ENCODE results near the gene BRD7. TPM values are rescaled to one million over a fixed set of nuclear protein-coding genes. Genes with fewer than 3 reads are reported as not detected.

Gene BRD7
- total and polyA plus RNA-seq, 4 donors = 13.3 to 34.3 (median 14.1) TPM

DNA sequence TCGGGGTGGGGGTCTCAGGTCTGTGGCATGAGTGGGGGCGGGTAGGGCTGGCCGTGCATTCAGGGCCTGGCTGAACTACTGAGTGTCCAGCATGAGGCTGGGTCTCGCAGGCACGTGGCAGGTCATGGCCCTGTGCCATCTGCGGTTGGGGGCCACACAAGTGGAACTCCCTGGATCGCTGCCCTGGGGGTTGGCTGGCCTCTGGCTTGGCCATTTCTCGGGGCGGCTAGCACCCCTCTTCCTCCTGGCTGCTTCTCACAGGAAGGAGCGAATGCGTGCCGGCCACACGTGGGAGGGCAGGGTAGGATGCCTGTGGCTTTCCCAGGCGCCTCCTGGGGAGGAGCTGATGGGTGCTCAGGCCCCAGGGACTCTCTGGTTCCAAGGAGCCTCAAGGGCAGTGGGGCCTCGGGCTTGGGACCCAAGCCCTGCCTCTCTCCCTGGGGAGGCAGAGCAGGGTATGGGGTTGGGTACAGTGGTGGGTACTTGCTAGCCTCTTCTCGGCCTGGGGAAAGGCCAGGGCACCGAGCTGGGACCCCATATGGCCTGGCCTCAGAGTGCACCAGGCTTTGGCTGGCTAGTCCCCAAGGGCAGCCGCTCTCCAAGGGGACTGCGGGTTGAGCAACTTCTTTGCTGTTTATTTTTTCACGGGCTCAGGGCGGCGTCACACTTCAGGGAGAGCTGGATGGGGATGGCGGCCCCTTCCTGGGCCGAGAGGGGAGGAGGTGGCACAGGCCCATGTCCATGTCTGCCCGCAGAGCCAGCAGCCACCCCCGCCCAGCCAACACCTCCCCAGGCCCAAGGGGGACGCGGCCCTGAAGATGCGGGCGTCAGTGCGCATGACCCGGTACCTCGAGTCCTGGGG is 65.0 kb downstream of the BRD7 start:
- Histone ChIP-seq H3K9ac (ENCODE audit: low read depth in 1 of 2, low read length in 2 of 2) (no peak overlapping the region), H3K36me3 (ENCODE audit: control insufficient read depth in 4 of 4, insufficient read depth in 3 of 4, low read depth in 1 of 4, low read length in 3 of 4) (no peaks in the 10 kb centered on the region), H3K4me1 (ENCODE audit: control insufficient read depth in 4 of 4, insufficient read depth in 4 of 4, low read length in 3 of 4) (no peaks in the 10 kb centered on the region), H3K27ac (ENCODE audit: low read depth in 1 of 2, low read length in 2 of 2) (no peak overlapping the region), H3K27me3 (ENCODE audit: control insufficient read depth in 4 of 4, insufficient read depth in 4 of 4, low read length in 3 of 4) (no peaks in the 10 kb centered on the region), H3K4me3 (ENCODE audit: low read depth in 1 of 3, low read length in 3 of 3) (no peak overlapping the region), H3K9me3 (ENCODE audit: control insufficient read depth in 4 of 4, low read length in 3 of 4) (no peaks in the 10 kb centered on the region)
- WGBS = 78% methylated on average over 33 of the region's 33 CpGs
- TF ChIP-seq, protein P1, sequence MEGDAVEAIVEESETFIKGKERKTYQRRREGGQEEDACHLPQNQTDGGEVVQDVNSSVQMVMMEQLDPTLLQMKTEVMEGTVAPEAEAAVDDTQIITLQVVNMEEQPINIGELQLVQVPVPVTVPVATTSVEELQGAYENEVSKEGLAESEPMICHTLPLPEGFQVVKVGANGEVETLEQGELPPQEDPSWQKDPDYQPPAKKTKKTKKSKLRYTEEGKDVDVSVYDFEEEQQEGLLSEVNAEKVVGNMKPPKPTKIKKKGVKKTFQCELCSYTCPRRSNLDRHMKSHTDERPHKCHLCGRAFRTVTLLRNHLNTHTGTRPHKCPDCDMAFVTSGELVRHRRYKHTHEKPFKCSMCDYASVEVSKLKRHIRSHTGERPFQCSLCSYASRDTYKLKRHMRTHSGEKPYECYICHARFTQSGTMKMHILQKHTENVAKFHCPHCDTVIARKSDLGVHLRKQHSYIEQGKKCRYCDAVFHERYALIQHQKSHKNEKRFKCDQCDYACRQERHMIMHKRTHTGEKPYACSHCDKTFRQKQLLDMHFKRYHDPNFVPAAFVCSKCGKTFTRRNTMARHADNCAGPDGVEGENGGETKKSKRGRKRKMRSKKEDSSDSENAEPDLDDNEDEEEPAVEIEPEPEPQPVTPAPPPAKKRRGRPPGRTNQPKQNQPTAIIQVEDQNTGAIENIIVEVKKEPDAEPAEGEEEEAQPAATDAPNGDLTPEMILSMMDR (IDR thresholded peaks at IDR 0.05; ENCODE audit: low read depth, low read length, missing input control) = no peak
- TF ChIP-seq RAD21 (IDR thresholded peaks at IDR 0.05) (no peak), FOXA2 (IDR thresholded peaks at IDR 0.05) (no peak), HNF4A (conservative IDR thresholded peaks at IDR 0.05) (no peak), HNF4G (IDR thresholded peaks at IDR 0.05) (no peak), FOXA1 (IDR thresholded peaks at IDR 0.05) (no peak), NR2F2 (IDR thresholded peaks at IDR 0.05) (no peak), YY1 (IDR thresholded peaks at IDR 0.05) (no peak), SP1 (IDR thresholded peaks at IDR 0.05) (no peak), GABPA (IDR thresholded peaks at IDR 0.05 in 1 of 2, conservative IDR thresholded peaks at IDR 0.05 in 1 of 2) (no peak), RXRA (IDR thresholded peaks at IDR 0.05) (no peak)
- TF ChIP-seq, protein P2, sequence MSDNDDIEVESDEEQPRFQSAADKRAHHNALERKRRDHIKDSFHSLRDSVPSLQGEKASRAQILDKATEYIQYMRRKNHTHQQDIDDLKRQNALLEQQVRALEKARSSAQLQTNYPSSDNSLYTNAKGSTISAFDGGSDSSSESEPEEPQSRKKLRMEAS (IDR thresholded peaks at IDR 0.05) = no peak
- TF ChIP-seq, protein P3, sequence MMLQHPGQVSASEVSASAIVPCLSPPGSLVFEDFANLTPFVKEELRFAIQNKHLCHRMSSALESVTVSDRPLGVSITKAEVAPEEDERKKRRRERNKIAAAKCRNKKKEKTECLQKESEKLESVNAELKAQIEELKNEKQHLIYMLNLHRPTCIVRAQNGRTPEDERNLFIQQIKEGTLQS (IDR thresholded peaks at IDR 0.05) = no peak
- TF ChIP-seq, protein P4, sequence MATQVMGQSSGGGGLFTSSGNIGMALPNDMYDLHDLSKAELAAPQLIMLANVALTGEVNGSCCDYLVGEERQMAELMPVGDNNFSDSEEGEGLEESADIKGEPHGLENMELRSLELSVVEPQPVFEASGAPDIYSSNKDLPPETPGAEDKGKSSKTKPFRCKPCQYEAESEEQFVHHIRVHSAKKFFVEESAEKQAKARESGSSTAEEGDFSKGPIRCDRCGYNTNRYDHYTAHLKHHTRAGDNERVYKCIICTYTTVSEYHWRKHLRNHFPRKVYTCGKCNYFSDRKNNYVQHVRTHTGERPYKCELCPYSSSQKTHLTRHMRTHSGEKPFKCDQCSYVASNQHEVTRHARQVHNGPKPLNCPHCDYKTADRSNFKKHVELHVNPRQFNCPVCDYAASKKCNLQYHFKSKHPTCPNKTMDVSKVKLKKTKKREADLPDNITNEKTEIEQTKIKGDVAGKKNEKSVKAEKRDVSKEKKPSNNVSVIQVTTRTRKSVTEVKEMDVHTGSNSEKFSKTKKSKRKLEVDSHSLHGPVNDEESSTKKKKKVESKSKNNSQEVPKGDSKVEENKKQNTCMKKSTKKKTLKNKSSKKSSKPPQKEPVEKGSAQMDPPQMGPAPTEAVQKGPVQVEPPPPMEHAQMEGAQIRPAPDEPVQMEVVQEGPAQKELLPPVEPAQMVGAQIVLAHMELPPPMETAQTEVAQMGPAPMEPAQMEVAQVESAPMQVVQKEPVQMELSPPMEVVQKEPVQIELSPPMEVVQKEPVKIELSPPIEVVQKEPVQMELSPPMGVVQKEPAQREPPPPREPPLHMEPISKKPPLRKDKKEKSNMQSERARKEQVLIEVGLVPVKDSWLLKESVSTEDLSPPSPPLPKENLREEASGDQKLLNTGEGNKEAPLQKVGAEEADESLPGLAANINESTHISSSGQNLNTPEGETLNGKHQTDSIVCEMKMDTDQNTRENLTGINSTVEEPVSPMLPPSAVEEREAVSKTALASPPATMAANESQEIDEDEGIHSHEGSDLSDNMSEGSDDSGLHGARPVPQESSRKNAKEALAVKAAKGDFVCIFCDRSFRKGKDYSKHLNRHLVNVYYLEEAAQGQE (IDR thresholded peaks at IDR 0.05) = no peak
- DNase-seq (ENCODE audit: low spot score) = peak; percentile 37

DNA sequence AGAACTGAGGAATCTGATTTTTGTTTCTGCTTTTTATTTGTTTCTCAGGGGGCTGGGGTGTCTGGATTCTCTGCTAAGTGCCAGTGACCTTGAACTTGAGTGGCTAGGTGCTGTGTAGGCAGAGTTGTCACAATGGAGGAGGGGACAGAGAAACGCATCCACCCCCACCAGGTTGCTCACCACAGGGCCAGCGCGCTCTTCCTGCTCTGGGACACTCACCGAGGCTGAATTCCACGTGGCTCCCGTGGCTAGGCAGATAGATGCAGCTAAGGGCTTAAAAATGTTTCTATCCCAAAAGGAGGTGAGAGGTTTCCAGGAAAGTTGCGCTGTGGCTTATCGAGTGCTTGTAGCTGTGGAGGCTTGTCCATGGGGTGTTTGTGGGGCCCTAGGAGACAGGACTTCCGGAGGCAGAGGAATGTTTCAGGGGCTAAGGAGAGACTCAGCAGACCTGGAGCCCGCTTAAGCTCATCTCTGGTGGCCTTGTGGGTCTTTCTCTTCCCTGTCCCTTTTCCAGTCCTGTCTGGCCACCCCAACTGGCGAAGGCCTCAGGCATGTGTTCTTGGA is 65.7 kb downstream of the BRD7 start:
- H3K27ac ChIP-seq (ENCODE audit: low read depth in 1 of 2, low read length in 2 of 2) = no peak overlapping the region
- H3K4me1 ChIP-seq (ENCODE audit: control insufficient read depth in 4 of 4, insufficient read depth in 4 of 4, low read length in 3 of 4) = no peaks in the 10 kb centered on the region
- no peaks in the 10 kb centered on the region for H3K27me3 ChIP-seq (ENCODE audit: control insufficient read depth in 4 of 4, insufficient read depth in 4 of 4, low read length in 3 of 4)
- no peak overlapping the region for H3K9ac ChIP-seq (ENCODE audit: low read depth in 1 of 2, low read length in 2 of 2)
- 88% methylated on average over 11 of the region's 11 CpGs for WGBS
- no peak for DNase-seq (ENCODE audit: low spot score)
- no peaks in the 10 kb centered on the region for H3K36me3 ChIP-seq (ENCODE audit: control insufficient read depth in 4 of 4, insufficient read depth in 3 of 4, low read depth in 1 of 4, low read length in 3 of 4)
- H3K4me3 ChIP-seq (ENCODE audit: low read depth in 1 of 3, low read length in 3 of 3) = no peak overlapping the region
- no peaks in the 10 kb centered on the region for H3K9me3 ChIP-seq (ENCODE audit: control insufficient read depth in 4 of 4, low read length in 3 of 4)
- no peak for TF ChIP-seq YY1 (IDR thresholded peaks at IDR 0.05)
- TF ChIP-seq GABPA (IDR thresholded peaks at IDR 0.05 in 1 of 2, conservative IDR thresholded peaks at IDR 0.05 in 1 of 2) = no peak
- TF ChIP-seq NR2F2 (IDR thresholded peaks at IDR 0.05) = no peak
- TF ChIP-seq, protein P4 (IDR thresholded peaks at IDR 0.05) = no peak
- no peak for TF ChIP-seq HNF4G (IDR thresholded peaks at IDR 0.05)
- no peak for TF ChIP-seq HNF4A (conservative IDR thresholded peaks at IDR 0.05)
- TF ChIP-seq, protein P5, sequence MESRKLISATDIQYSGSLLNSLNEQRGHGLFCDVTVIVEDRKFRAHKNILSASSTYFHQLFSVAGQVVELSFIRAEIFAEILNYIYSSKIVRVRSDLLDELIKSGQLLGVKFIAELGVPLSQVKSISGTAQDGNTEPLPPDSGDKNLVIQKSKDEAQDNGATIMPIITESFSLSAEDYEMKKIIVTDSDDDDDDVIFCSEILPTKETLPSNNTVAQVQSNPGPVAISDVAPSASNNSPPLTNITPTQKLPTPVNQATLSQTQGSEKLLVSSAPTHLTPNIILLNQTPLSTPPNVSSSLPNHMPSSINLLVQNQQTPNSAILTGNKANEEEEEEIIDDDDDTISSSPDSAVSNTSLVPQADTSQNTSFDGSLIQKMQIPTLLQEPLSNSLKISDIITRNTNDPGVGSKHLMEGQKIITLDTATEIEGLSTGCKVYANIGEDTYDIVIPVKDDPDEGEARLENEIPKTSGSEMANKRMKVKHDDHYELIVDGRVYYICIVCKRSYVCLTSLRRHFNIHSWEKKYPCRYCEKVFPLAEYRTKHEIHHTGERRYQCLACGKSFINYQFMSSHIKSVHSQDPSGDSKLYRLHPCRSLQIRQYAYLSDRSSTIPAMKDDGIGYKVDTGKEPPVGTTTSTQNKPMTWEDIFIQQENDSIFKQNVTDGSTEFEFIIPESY (IDR thresholded peaks at IDR 0.05) = no peak
- TF ChIP-seq, protein P1 (IDR thresholded peaks at IDR 0.05; ENCODE audit: low read depth, low read length, missing input control) = no peak
- no peak for TF ChIP-seq FOXA2 (IDR thresholded peaks at IDR 0.05)

Data from liver (tissue), 9 donors.